ENCODE measurements around the gene RPS6KA4.
"Not testable (repeated sequence)": the region's sequence is repeated elsewhere in the genome, so short reads cannot be mapped to it uniquely, and the experiment has no call there.

RPS6KA4 gene

GRCh38 chr11:64413417-64413816 lies 54.5 kb downstream of the RPS6KA4 start:
- in situ Hi-C loops (cut with HindIII; ENCODE audit: low sequenced_read_pairs) = no loop called here
- H3K4me3 ChIP-seq (ENCODE audit: low read depth, low read length) = no peak overlapping the region
- no peak for TF ChIP-seq CTCF (IDR thresholded peaks at IDR 0.05; ENCODE audit: low read depth, low read length)
- DNase-seq (ENCODE audit: low read depth, low spot score) = no peak

GRCh38 chr11:64415286-64415685 lies 56.3 kb downstream of the RPS6KA4 start:
- H3K4me3 ChIP-seq (ENCODE audit: low read depth, low read length) = no peak overlapping the region
- DNase-seq (ENCODE audit: low read depth, low spot score) = no peak
- no peak for TF ChIP-seq CTCF (IDR thresholded peaks at IDR 0.05; ENCODE audit: low read depth, low read length)
- in situ Hi-C loops (cut with HindIII; ENCODE audit: low sequenced_read_pairs) = no loop called here

- TF ChIP-seq CTCF (IDR thresholded peaks at IDR 0.05; ENCODE audit: low read depth, low read length) = no peak
- no peak overlapping the region for H3K4me3 ChIP-seq (ENCODE audit: low read depth, low read length)
- DNase-seq (ENCODE audit: low read depth, low spot score) = no peak
- in situ Hi-C loops (cut with HindIII; ENCODE audit: low sequenced_read_pairs) = no loop called here
Measured at GRCh38 chr11:64415996-64416728, 57.2 kb downstream of the RPS6KA4 start.

GRCh38 chr11:64418233-64418632 lies 59.3 kb downstream of the RPS6KA4 start:
- DNase-seq (ENCODE audit: low read depth, low spot score); in situ Hi-C loops (cut with HindIII; ENCODE audit: low sequenced_read_pairs): not testable (repeated sequence)

GRCh38 chr11:64419257-64419790 lies 60.4 kb downstream of the RPS6KA4 start:
- DNase-seq (ENCODE audit: low read depth, low spot score) = no peak
- no peak for TF ChIP-seq CTCF (IDR thresholded peaks at IDR 0.05; ENCODE audit: low read depth, low read length)
- in situ Hi-C loops (cut with HindIII; ENCODE audit: low sequenced_read_pairs) = no loop called here
- no peak overlapping the region for H3K4me3 ChIP-seq (ENCODE audit: low read depth, low read length)

More at GRCh38 chr11:64418233-64418632, 59.3 kb downstream of the RPS6KA4 start:
- H3K4me3 ChIP-seq (ENCODE audit: low read depth, low read length) = not testable (repeated sequence)

GRCh38 chr11:64419818-64420485 lies 61.0 kb downstream of the RPS6KA4 start:
- in situ Hi-C loops (cut with HindIII; ENCODE audit: low sequenced_read_pairs) = no loop called here
- H3K4me3 ChIP-seq (ENCODE audit: low read depth, low read length) = no peak overlapping the region
- DNase-seq (ENCODE audit: low read depth, low spot score) = peak; percentile 33
- no peak for TF ChIP-seq CTCF (IDR thresholded peaks at IDR 0.05; ENCODE audit: low read depth, low read length)

Data from astrocyte of the spinal cord (primary cell).